T-helper 2 cell treated with Interferon-gamma antibody and Interleukin-4, amounts not matched to agents 5 μg/mL and 100 μg/mL, for 36 hours (primary cell): Measurements from ENCODE around the gene MAP2K5.

ENCODE experiments used
- DNase-seq: peaks from one replicate; pipeline ENCODE4 v3.0.0; 2021; ENCODE audit warnings: low spot score
- H3K27ac Mint-ChIP-seq: one replicate; pipeline ENCODE4 v1.8.0; 2021; ENCODE audit warnings: mild to moderate bottlenecking, mixed read lengths
- H3K27me3 Mint-ChIP-seq: one replicate; pipeline ENCODE4 v1.8.0; 2021; ENCODE audit warnings: low read depth, mixed read lengths
- H3K36me3 Mint-ChIP-seq: one replicate; pipeline ENCODE4 v1.8.0; 2021; ENCODE audit warnings: low read depth, mixed read lengths
- H3K4me1 Mint-ChIP-seq: one replicate; pipeline ENCODE4 v1.8.0; 2021; ENCODE audit warnings: low read depth, mixed read lengths
- H3K4me3 Mint-ChIP-seq: one replicate; pipeline ENCODE4 v1.8.0; 2022; ENCODE audit warnings: mild to moderate bottlenecking, moderate library complexity, mixed read lengths
- H3K9me3 Mint-ChIP-seq: one replicate; pipeline ENCODE4 v1.8.0; 2021; ENCODE audit warnings: mixed read lengths

The MAP2K5 gene

GRCh38 chr15:67850336-67850735, 307.8 kb downstream of the MAP2K5 start:
- Mint-ChIP-seq H3K4me3 (no peak overlapping the region), H3K27me3 (no peaks in the 10 kb centered on the region), H3K4me1 (no peaks in the 10 kb centered on the region), H3K36me3 (no peaks in the 10 kb centered on the region), H3K9me3 (no peaks in the 10 kb centered on the region), H3K27ac (no peak overlapping the region)
- no peak for DNase-seq

- no peaks in the 10 kb centered on the region for H3K27me3 Mint-ChIP-seq
- DNase-seq, result no peak
- no peak overlapping the region for H3K4me3 Mint-ChIP-seq
These were observed 308.6 kb downstream of the MAP2K5 start for GRCh38 chr15:67850994-67851571.

GRCh38 chr15:67852418-67852817, 309.9 kb downstream of the MAP2K5 start:
- DNase-seq, result no peak
- Mint-ChIP-seq H3K27ac (no peak overlapping the region), H3K4me3 (no peak overlapping the region), H3K27me3 (no peaks in the 10 kb centered on the region), H3K4me1 (no peaks in the 10 kb centered on the region), H3K36me3 (no peaks in the 10 kb centered on the region), H3K9me3 (no peaks in the 10 kb centered on the region)

More at GRCh38 chr15:67850994-67851571, 308.6 kb downstream of the MAP2K5 start:
- H3K36me3 Mint-ChIP-seq, result no peaks in the 10 kb centered on the region
- H3K9me3 Mint-ChIP-seq, result no peaks in the 10 kb centered on the region
- H3K27ac Mint-ChIP-seq, result no peak overlapping the region
- H3K4me1 Mint-ChIP-seq, result no peaks in the 10 kb centered on the region

- no peaks in the 10 kb centered on the region for H3K9me3 Mint-ChIP-seq
- no peaks in the 10 kb centered on the region for H3K4me1 Mint-ChIP-seq
- H3K27ac Mint-ChIP-seq, result no peak overlapping the region
- no peak for DNase-seq
- H3K4me3 Mint-ChIP-seq, result no peak overlapping the region
- no peaks in the 10 kb centered on the region for H3K36me3 Mint-ChIP-seq
- H3K27me3 Mint-ChIP-seq, result no peaks in the 10 kb centered on the region
These were observed 311.0 kb downstream of the MAP2K5 start for GRCh38 chr15:67853454-67853853.

GRCh38 chr15:67854358-67854757, 311.9 kb downstream of the MAP2K5 start:
- Mint-ChIP-seq H3K27me3 (no peaks in the 10 kb centered on the region), H3K9me3 (no peaks in the 10 kb centered on the region), H3K36me3 (no peaks in the 10 kb centered on the region), H3K4me1 (no peaks in the 10 kb centered on the region), H3K27ac (no peak overlapping the region), H3K4me3 (no peak overlapping the region)
- DNase-seq, result no peak

- Mint-ChIP-seq H3K4me3 (no peak overlapping the region), H3K27me3 (no peaks in the 10 kb centered on the region), H3K36me3 (no peaks in the 10 kb centered on the region), H3K4me1 (no peaks in the 10 kb centered on the region), H3K9me3 (no peaks in the 10 kb centered on the region), H3K27ac (no peak overlapping the region)
- no peak for DNase-seq
These were observed 313.3 kb downstream of the MAP2K5 start for GRCh38 chr15:67855842-67856241.
